ENCODE measurements around the gene RUFY4. TPM values are rescaled to one million over a fixed set of nuclear protein-coding genes. Genes with fewer than 3 reads are reported as not detected.
"Not testable (repeated sequence)": the region's sequence is repeated elsewhere in the genome, so short reads cannot be mapped to it uniquely, and the experiment has no call there.

Gene RUFY4
- total and polyA plus RNA-seq, 12 donors: 0.21 TPM; not detected in 11

GRCh38 chr2:218034497-218035213 is 34.4 kb upstream of the RUFY4 start:
- Histone ChIP-seq H3K27ac (peak overlapping the region in 1 of 10 donors; percentile 76), H3K4me3 (peak overlapping the region in 8 of 10 donors; percentile 14 to 45 (median 32)), H3K27me3 (peaks cover 0 to 11% (median 0%) of the 10 kb centered on the region in 7 donors), H3K4me1 (peaks cover 5 to 28% (median 15%) of the 10 kb centered on the region in 9 donors)
- peak; percentile 61 to 64 for DNase-seq
- 21 to 25% methylated on average over 22 to 24 of the region's 24 CpGs for WGBS, 2 donors
- intact Hi-C loops (cut with DNase I): loop anchor here (1.0 to 10.0 kb wide), 8 partner anchors 24 to 250 kb away; no protein-coding TSS in a partner anchor
- H3K36me3 ChIP-seq, H3K9me3 ChIP-seq: not testable (repeated sequence)
- ATAC-seq: peak; percentile 77 to 88 (median 84)
- TF ChIP-seq, protein P1, sequence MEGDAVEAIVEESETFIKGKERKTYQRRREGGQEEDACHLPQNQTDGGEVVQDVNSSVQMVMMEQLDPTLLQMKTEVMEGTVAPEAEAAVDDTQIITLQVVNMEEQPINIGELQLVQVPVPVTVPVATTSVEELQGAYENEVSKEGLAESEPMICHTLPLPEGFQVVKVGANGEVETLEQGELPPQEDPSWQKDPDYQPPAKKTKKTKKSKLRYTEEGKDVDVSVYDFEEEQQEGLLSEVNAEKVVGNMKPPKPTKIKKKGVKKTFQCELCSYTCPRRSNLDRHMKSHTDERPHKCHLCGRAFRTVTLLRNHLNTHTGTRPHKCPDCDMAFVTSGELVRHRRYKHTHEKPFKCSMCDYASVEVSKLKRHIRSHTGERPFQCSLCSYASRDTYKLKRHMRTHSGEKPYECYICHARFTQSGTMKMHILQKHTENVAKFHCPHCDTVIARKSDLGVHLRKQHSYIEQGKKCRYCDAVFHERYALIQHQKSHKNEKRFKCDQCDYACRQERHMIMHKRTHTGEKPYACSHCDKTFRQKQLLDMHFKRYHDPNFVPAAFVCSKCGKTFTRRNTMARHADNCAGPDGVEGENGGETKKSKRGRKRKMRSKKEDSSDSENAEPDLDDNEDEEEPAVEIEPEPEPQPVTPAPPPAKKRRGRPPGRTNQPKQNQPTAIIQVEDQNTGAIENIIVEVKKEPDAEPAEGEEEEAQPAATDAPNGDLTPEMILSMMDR (IDR thresholded peaks at IDR 0.05): peak; percentile 49 to 78 (median 72)

DNA sequence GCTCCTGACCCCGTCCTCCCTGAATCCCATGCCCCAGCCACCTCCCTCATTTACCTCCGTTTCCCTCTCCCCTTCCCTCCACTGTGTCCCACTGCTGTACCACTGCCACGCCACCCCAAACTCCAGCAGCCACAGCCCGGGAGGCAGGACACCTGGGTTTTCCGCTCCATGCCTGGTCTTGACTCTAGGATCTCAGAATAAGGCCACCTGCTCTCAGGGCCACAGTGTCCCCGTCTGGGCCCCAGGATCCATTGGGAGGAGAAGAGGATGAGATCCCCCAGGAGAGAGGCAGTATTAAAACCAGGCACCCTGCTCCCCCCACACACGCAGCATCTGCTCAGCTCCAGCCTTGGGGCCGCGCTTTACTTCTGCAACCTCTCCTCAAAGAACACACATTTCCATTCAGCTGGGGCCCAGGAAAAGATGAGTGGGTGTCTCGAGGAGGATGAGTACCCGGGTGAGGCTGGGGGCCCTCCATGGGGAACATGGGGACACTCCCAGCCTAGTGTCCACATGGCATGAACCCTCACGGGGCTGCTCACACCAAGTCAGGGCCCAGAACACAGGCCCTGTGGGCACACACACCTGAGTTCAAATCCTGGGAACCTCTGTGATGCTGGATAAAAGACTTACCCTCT is 33.5 kb upstream of the RUFY4 start:
- peak overlapping the region in 1 of 10 donors; percentile 45 for H3K4me3 ChIP-seq
- ATAC-seq: no peak
- TF ChIP-seq, protein P1 (IDR thresholded peaks at IDR 0.05): no peak

DNA sequence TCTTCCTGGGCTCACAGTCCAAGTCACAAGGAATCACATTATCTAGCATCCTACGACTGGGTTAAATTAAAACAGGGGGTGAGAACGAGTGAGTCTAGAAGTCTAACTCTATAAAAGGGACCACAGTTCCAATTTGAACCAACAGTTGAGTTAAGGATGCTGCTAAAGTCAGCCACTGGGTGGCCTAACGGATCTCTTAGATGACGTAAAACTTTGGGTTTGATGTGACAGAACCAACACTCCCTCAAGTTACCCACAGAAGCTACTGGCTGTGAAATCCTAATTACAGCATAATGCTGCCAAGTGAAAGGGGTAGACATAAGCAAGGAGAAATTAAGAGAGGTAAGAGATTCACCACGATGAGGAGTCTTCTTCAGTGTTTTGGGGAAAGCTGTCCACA is 32.7 kb upstream of the RUFY4 start:
- H3K9me3 ChIP-seq: no peaks in the 10 kb centered on the region
- ATAC-seq: no peak
- H3K27ac ChIP-seq: no peak overlapping the region
- H3K36me3 ChIP-seq: no peaks in the 10 kb centered on the region
- H3K4me1 ChIP-seq: peaks cover 5 to 25% (median 10%) of the 10 kb centered on the region in 9 donors
- intact Hi-C loops (cut with DNase I): loop anchor here in 2 of 10 donors (1.0 to 10.0 kb wide), 2 partner anchors 251 to 252 kb away; no protein-coding TSS in a partner anchor
- no peak for DNase-seq
- TF ChIP-seq, protein P1 (IDR thresholded peaks at IDR 0.05): peak in 1 of 9 donors; percentile 8
- 78% methylated on average over 5 of the region's 5 CpGs for WGBS, 2 donors
- H3K4me3 ChIP-seq: no peak overlapping the region
- H3K27me3 ChIP-seq: peaks cover 0 to 11% (median 0%) of the 10 kb centered on the region in 7 donors

More for the DNA sequence above, 33.5 kb upstream of the RUFY4 start:
- intact Hi-C loops (cut with DNase I): loop anchor here in 4 of 10 donors (1.0 to 10.0 kb wide), 5 partner anchors 25 to 251 kb away; no protein-coding TSS in a partner anchor
- 83 to 85% methylated on average over 12 of the region's 12 CpGs for WGBS, 2 donors
- Histone ChIP-seq H3K27ac (no peak overlapping the region), H3K4me1 (peaks cover 5 to 25% (median 10%) of the 10 kb centered on the region in 9 donors), H3K36me3 (no peaks in the 10 kb centered on the region), H3K9me3 (no peaks in the 10 kb centered on the region), H3K27me3 (peaks cover 0 to 11% (median 0%) of the 10 kb centered on the region in 7 donors)
- DNase-seq: no peak

DNA sequence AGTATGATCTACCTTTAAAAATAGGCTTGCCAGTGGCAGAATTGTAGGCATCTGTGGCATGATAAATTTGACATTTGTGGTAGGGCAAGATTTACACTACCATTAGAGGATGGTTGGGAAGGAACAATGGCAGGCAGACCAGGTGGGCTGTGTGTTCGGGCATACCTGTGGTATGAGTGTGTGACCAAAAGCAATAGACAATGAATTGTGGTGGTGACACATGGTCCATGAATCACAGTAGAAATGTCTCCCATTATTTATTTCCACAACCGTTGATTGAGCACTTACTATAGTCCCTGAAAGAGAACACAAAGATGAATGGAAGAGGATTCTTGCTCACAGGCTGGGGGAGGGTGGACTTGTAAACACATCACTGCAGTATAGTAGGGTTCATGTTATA is 29.9 kb upstream of the RUFY4 start:
- H3K4me3 ChIP-seq: no peak overlapping the region
- H3K36me3 ChIP-seq: no peaks in the 10 kb centered on the region
- peaks cover 3 to 22% (median 6%) of the 10 kb centered on the region in 9 donors for H3K4me1 ChIP-seq
- ATAC-seq (no peak), DNase-seq (no peak)
- H3K9me3 ChIP-seq: no peaks in the 10 kb centered on the region
- H3K27ac ChIP-seq: no peak overlapping the region
- intact Hi-C loops (cut with DNase I): loop anchor here in 1 of 10 donors (10.0 kb wide), 1 partner anchor 254 kb away; no protein-coding TSS in a partner anchor
- H3K27me3 ChIP-seq: peaks cover 0 to 4% (median 0%) of the 10 kb centered on the region in 7 donors
- 87 to 90% methylated on average over 2 of the region's 2 CpGs for WGBS, 2 donors
- TF ChIP-seq, protein P1 (IDR thresholded peaks at IDR 0.05): no peak

Data from heart right ventricle (tissue), 16 donors.